Fibroblast of skin of abdomen (primary cell): ENCODE measurements around the gene TPPP.

ENCODE experiments used
- DNase-seq: peaks from one replicate; pipeline ENCODE4 v3.0.0-alpha.2; 2013

TPPP gene

GRCh38 chr5:624118-624950 is 68.8 kb downstream of the TPPP start:
- no peak for DNase-seq

- no peak for DNase-seq
Observed at GRCh38 chr5:623531-623930, 69.6 kb downstream of the TPPP start.

GRCh38 chr5:622946-623522 is 70.1 kb downstream of the TPPP start:
- DNase-seq: no peak

GRCh38 chr5:622359-622758 is 70.8 kb downstream of the TPPP start:
- no peak for DNase-seq

- no peak for DNase-seq
Observed at GRCh38 chr5:621341-621761, 71.8 kb downstream of the TPPP start.

- DNase-seq: no peak
Observed at GRCh38 chr5:620586-621180, 72.5 kb downstream of the TPPP start.

- no peak for DNase-seq
Observed at GRCh38 chr5:620152-620551, 73.0 kb downstream of the TPPP start.

- no peak for DNase-seq
Observed at GRCh38 chr5:619444-619843, 73.7 kb downstream of the TPPP start.

- no peak for DNase-seq
Observed at GRCh38 chr5:618450-618849, 74.7 kb downstream of the TPPP start.

GRCh38 chr5:617896-618295 is 75.3 kb downstream of the TPPP start:
- no peak for DNase-seq

GRCh38 chr5:616484-617039 is 76.6 kb downstream of the TPPP start:
- no peak for DNase-seq

GRCh38 chr5:612498-613424 is 80.4 kb downstream of the TPPP start:
- DNase-seq: no peak

GRCh38 chr5:611731-612486 is 81.2 kb downstream of the TPPP start, which contains the start of gene CEP72:
Gene CEP72 (plus strand): TSS chr5:612340. CDS start chr5:612362, 22 bp downstream.
- DNase-seq: peak; percentile 83

- no peak for DNase-seq
Observed at GRCh38 chr5:610744-611730, 82.1 kb downstream of the TPPP start.

- no peak for DNase-seq
Observed at GRCh38 chr5:610011-610743, 83.0 kb downstream of the TPPP start.
